Upper lobe of left lung (tissue), 6 donors: Measurements from ENCODE around the gene C12orf76. TPM values are rescaled to one million over a fixed set of nuclear protein-coding genes. Genes with fewer than 3 reads are reported as not detected.
A peak's percentile ranks its signal among the peaks of the same experiment; 100 is the strongest.

Experiments used
- ATAC-seq, 2 donors: fragments of 200-7000 bp; cut with Tn5 transposase; one replicate each; pipeline ENCODE4 v1.9.1; 2022; ENCODE audit warnings: mild to moderate bottlenecking in 2 of 2, moderate library complexity in 2 of 2; ENCODE audit not compliant: low FRiP score in 2 of 2
- DNase-seq, 2 donors: peaks; one replicate each; pipeline ENCODE4 v3.0.0-alpha.2; 2019 to 2020
- H3K27ac ChIP-seq, 4 donors: fragments of 200-600 bp; sonication (generic); one replicate each; pipeline ENCODE4 v1.5.1; 2016 to 2019
- H3K27me3 ChIP-seq, 4 donors: fragments of 200-600 bp; sonication (generic); one replicate each; pipeline ENCODE4 v1.5.1; 2017 to 2019
- H3K36me3 ChIP-seq, 4 donors: fragments of 200-600 bp; sonication (generic); one replicate each; pipeline ENCODE4 v1.5.1; 2016 to 2019
- H3K4me1 ChIP-seq, 4 donors: fragments of 200-600 bp; sonication (generic); one replicate each; pipeline ENCODE4 v1.5.1; 2018 to 2019
- H3K4me3 ChIP-seq, 4 donors: fragments of 200-600 bp; sonication (generic); one replicate each; pipeline ENCODE4 v1.5.1; 2017 to 2019; ENCODE audit warnings: mild to moderate bottlenecking in 2 of 4, moderate library complexity in 1 of 4
- H3K9me3 ChIP-seq, 4 donors: fragments of 200-600 bp; sonication (generic); one replicate each; pipeline ENCODE4 v1.5.1; 2018 to 2019
- CTCF ChIP-seq, 6 experiments: fragments of 450-650 bp in 4 of 6; fragments of 200-600 bp in 2 of 6; sonication (generic) in 2 of 6; IDR thresholded peaks; one replicate each; pipeline ENCODE4 v1.5.1; 2016 to 2019; ENCODE audit warnings: antibody characterized with exemption in 6 of 6
- EP300 ChIP-seq, 4 donors: sonication (generic); formaldehyde crosslinking; IDR thresholded peaks; one replicate each; pipeline ENCODE4 v1.5.1; 2017; ENCODE audit warnings: antibody characterized with exemption in 4 of 4, control low read depth in 2 of 4
- POLR2A ChIP-seq, 4 donors: fragments of 450-650 bp; IDR thresholded peaks; one replicate each; pipeline ENCODE4 v1.5.1; 2016 to 2017; ENCODE audit warnings: antibody characterized with exemption in 4 of 4, mild to moderate bottlenecking in 2 of 4
- POLR2AphosphoS5 ChIP-seq, 2 donors: sonication (generic); formaldehyde crosslinking; IDR thresholded peaks; one replicate each; pipeline ENCODE4 v1.5.1; 2017; ENCODE audit warnings: antibody characterized with exemption in 2 of 2
- WGBS, 2 donors: methylation state at CpG; one replicate each; pipeline ENCODE4 v1.1.5; 2017 to 2018; 5-methylcytosine and 5-hydroxymethylcytosine counted together
- total RNA-seq, 6 donors: library from RNA; depleted of rRNA in 4 of 6; stranded (reverse); fragments of >200 nt in 4 of 6; gene quantifications; one replicate each; pipeline versions ENCODE4 v1.1.0 to v1.2.1, GENCODE V29; 2016 to 2021
- donor health status: DM: no; HTN: no; CAD: no; lungs with moderate emphysema.
- donor health status: DM: no; HTN: yes; CAD: no; lungs with severe emphysema.

Gene C12orf76
- total RNA-seq, 6 donors from 2014 or later = 8.4 to 30.5 (median 19.6) TPM

- WGBS, 2 donors = 3 to 4% methylated on average over 6 to 17 of the region's 17 CpGs
- peak overlapping the region; percentile 64 to 95 (median 89) for H3K27ac ChIP-seq
- no peak for ATAC-seq
Measured at GRCh38 chr12:109999983-110000505, 48.3 kb downstream of the C12orf76 start.

GRCh38 chr12:109999649-109999971 is 48.7 kb downstream of the C12orf76 start:
- Histone ChIP-seq H3K27ac (peak overlapping the region; percentile 64 to 95 (median 89)), H3K9me3 (no peaks in the 10 kb centered on the region), H3K4me3 (peak overlapping the region; percentile 86 to 98 (median 90)), H3K36me3 (peaks cover 0 to 7% (median 0%) of the 10 kb centered on the region in 4 donors), H3K27me3 (no peaks in the 10 kb centered on the region), H3K4me1 (peaks cover 41 to 68% (median 52%) of the 10 kb centered on the region in 4 donors)
- no peak for DNase-seq
- ATAC-seq = no peak
- WGBS, 2 donors = 0 to 2% methylated on average over 14 to 25 of the region's 27 CpGs
- TF ChIP-seq CTCF (IDR thresholded peaks at IDR 0.05) (no peak), POLR2AphosphoS5 (IDR thresholded peaks at IDR 0.05) (no peak), EP300 (IDR thresholded peaks at IDR 0.05) (no peak), POLR2A (IDR thresholded peaks at IDR 0.05) (no peak)

More at GRCh38 chr12:109999983-110000505, 48.3 kb downstream of the C12orf76 start:
- H3K36me3 ChIP-seq = peaks cover 0 to 7% (median 0%) of the 10 kb centered on the region in 4 donors
- H3K27me3 ChIP-seq = no peaks in the 10 kb centered on the region
- peaks cover 37 to 67% (median 51%) of the 10 kb centered on the region in 4 donors for H3K4me1 ChIP-seq
- H3K9me3 ChIP-seq = no peaks in the 10 kb centered on the region
- DNase-seq = peak in 1 of 2 donors; percentile 39
- peak overlapping the region; percentile 86 to 98 (median 90) for H3K4me3 ChIP-seq
- peak in 1 of 4 donors; percentile 7 for TF ChIP-seq POLR2A (IDR thresholded peaks at IDR 0.05)
- TF ChIP-seq POLR2AphosphoS5 (IDR thresholded peaks at IDR 0.05) = no peak

- H3K27ac ChIP-seq = peak within 1 kb of the TSS; percentile 64 to 95 (median 89)
- no peaks in the 10 kb centered on the region for H3K9me3 ChIP-seq
- 0 to 1% methylated on average over 10 to 59 of the region's 62 CpGs for WGBS, 2 donors
- TF ChIP-seq EP300 (IDR thresholded peaks at IDR 0.05) = peak in 1 of 4 donors; percentile 14
- TF ChIP-seq POLR2AphosphoS5 (IDR thresholded peaks at IDR 0.05) = peak; percentile 88 to 89
- no peak for TF ChIP-seq CTCF (IDR thresholded peaks at IDR 0.05)
- peak in 3 of 4 donors; percentile 94 to 97 (median 94) for TF ChIP-seq POLR2A (IDR thresholded peaks at IDR 0.05)
- ATAC-seq (peak; percentile 94 to 96), DNase-seq (peak; percentile 94 to 95)
- H3K36me3 ChIP-seq = peaks cover 0 to 7% (median 0%) of the 10 kb centered on the region in 4 donors
- no peaks in the 10 kb centered on the region for H3K27me3 ChIP-seq
- H3K4me3 ChIP-seq = peak within 1 kb of the TSS; percentile 86 to 98 (median 90)
- peaks cover 46 to 68% (median 55%) of the 10 kb centered on the region in 4 donors for H3K4me1 ChIP-seq
Measured at GRCh38 chr12:109998904-109999648, 49.2 kb downstream of the C12orf76 start, which contains the start of gene ANKRD13A. TSS of gene ANKRD13A (plus strand) at chr12:109999430. CDS start at chr12:109999689, 259 bp downstream.

DNA sequence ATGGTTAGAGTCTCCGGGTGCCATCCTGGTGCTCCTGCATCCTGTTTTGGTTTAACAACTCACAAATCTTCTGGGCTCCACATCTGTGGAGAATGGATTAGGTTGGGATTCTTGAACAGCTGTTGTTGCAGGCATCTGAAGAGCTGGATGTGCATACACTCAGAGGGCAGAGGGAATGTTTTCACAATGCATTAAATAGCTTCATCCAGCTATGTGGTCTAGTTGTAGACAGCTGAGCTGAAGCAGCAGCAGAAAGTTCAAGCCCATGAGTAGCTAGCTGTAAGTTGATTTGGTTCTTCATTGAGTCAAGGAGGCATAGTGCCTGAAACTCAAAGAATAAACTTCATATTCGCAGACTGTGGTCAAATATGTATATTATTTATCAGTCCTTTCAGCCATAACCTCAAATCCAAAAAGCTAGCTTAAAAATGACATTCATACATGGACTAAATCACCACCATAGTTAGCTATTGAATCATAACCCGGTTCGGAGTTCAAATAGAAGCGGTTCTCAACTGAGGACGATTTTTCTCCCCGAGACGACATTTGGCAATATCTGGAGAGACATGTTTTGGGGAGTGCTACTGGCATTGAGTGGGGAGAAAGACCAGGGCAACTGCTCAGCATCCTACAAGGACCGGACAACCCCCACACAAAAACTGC is 50.0 kb downstream of the C12orf76 start:
- Histone ChIP-seq H3K4me3 (peak overlapping the region in 3 of 4 donors; percentile 89 to 98 (median 91)), H3K27me3 (no peaks in the 10 kb centered on the region), H3K4me1 (peaks cover 51 to 69% (median 55%) of the 10 kb centered on the region in 4 donors), H3K9me3 (no peaks in the 10 kb centered on the region), H3K27ac (peak overlapping the region; percentile 64 to 95 (median 89)), H3K36me3 (peaks cover 0 to 5% (median 0%) of the 10 kb centered on the region in 4 donors)
- 65 to 68% methylated on average over 9 of the region's 9 CpGs for WGBS, 2 donors
- no peak for DNase-seq
- ATAC-seq = no peak
- TF ChIP-seq EP300 (IDR thresholded peaks at IDR 0.05) (no peak), POLR2AphosphoS5 (IDR thresholded peaks at IDR 0.05) (no peak), CTCF (IDR thresholded peaks at IDR 0.05) (no peak), POLR2A (IDR thresholded peaks at IDR 0.05) (no peak)

GRCh38 chr12:109997393-109997792 is 50.9 kb downstream of the C12orf76 start:
- no peaks in the 10 kb centered on the region for H3K27me3 ChIP-seq
- no peaks in the 10 kb centered on the region for H3K9me3 ChIP-seq
- no peak for DNase-seq
- no peak overlapping the region for H3K4me3 ChIP-seq
- H3K36me3 ChIP-seq = no peaks in the 10 kb centered on the region
- ATAC-seq = no peak
- no peak overlapping the region for H3K27ac ChIP-seq
- peaks cover 42 to 69% (median 47%) of the 10 kb centered on the region in 4 donors for H3K4me1 ChIP-seq
- WGBS, 2 donors = 77 to 84% methylated on average over 4 of the region's 4 CpGs
- TF ChIP-seq CTCF (IDR thresholded peaks at IDR 0.05) (no peak), POLR2AphosphoS5 (IDR thresholded peaks at IDR 0.05) (no peak), POLR2A (IDR thresholded peaks at IDR 0.05) (no peak), EP300 (IDR thresholded peaks at IDR 0.05) (no peak)
